ENCODE results near the gene TAB2. TPM values are rescaled to one million over a fixed set of nuclear protein-coding genes. Genes with fewer than 3 reads are reported as not detected.
A peak's percentile ranks its signal among the peaks of the same experiment; 100 is the strongest.

TAB2 gene
- total RNA-seq, 1 experiment from 2014 or later = 55.6 TPM

GRCh38 chr6:149389509-149390297 lies 72.2 kb downstream of the TAB2 start (continued):
- no peak for TF ChIP-seq ATF6 (CRISPR knock-in tag; IDR thresholded peaks at IDR 0.05)
- TF ChIP-seq ZMAT4 (CRISPR knock-in tag; IDR thresholded peaks at IDR 0.05) = no peak
- TF ChIP-seq ZNF232 (CRISPR knock-in tag; IDR thresholded peaks at IDR 0.05) = no peak
- no peak for TF ChIP-seq ZNF121 (CRISPR knock-in tag; IDR thresholded peaks at IDR 0.05)
- TF ChIP-seq RELA (CRISPR knock-in tag; IDR thresholded peaks at IDR 0.05; ENCODE audit: borderline replicate concordance) = no peak
- TF ChIP-seq GTF2I (CRISPR knock-in tag; conservative IDR thresholded peaks at IDR 0.05) = no peak
- no peak for TF ChIP-seq GABPB1 (CRISPR knock-in tag; IDR thresholded peaks at IDR 0.05)
- TF ChIP-seq FOXK1 (CRISPR knock-in tag; IDR thresholded peaks at IDR 0.05) = no peak
- no peak for TF ChIP-seq SP1 (CRISPR knock-in tag; conservative IDR thresholded peaks at IDR 0.05)
- no peak for TF ChIP-seq ATF2 (CRISPR knock-in tag; IDR thresholded peaks at IDR 0.05; ENCODE audit: borderline replicate concordance, low read depth)
- no peak for TF ChIP-seq NFE2L1 (CRISPR knock-in tag; IDR thresholded peaks at IDR 0.05)
- TF ChIP-seq MXD4 (CRISPR knock-in tag; IDR thresholded peaks at IDR 0.05; ENCODE audit: borderline replicate concordance) = no peak

- H3K9me3 Mint-ChIP-seq = peaks cover 3% of the 10 kb centered on the region
- peaks cover 11% of the 10 kb centered on the region for H3K36me3 Mint-ChIP-seq
- H3K4me3 Mint-ChIP-seq = no peak overlapping the region
- POLR2A ChIA-PET = no interaction called here
- ATAC-seq (no peak), DNase-seq (ENCODE audit: low spot score) (no peak)
- H3K4me1 Mint-ChIP-seq = peaks cover 8% of the 10 kb centered on the region; the same call in 1 of the 2 replicates
- CTCF ChIA-PET = interaction anchor here (1.1 kb wide), 1 partner anchor 40 kb away, joined by 3 read pairs; no protein-coding TSS in a partner anchor
- TF ChIP-seq ETV6 (CRISPR knock-in tag; IDR thresholded peaks at IDR 0.05) = no peak
- TF ChIP-seq IRF1 (CRISPR knock-in tag; IDR thresholded peaks at IDR 0.05) = no peak
- TF ChIP-seq CREM (CRISPR knock-in tag; IDR thresholded peaks at IDR 0.05) = no peak
- TF ChIP-seq SOX15 (CRISPR knock-in tag; IDR thresholded peaks at IDR 0.05) = no peak
- 0 out of 2 replicates have a peak overlapping the region, but pooled peaks have one; percentile 31 for H3K27ac Mint-ChIP-seq
- no peaks in the 10 kb centered on the region for H3K27me3 Mint-ChIP-seq (ENCODE audit: low read depth)
Observed at GRCh38 chr6:149392093-149392492, 74.6 kb downstream of the TAB2 start.

GRCh38 chr6:149392535-149392934 lies 75.0 kb downstream of the TAB2 start:
- DNase-seq (ENCODE audit: low spot score) = no peak
- CTCF ChIA-PET = interaction anchor here (1.1 kb wide), 1 partner anchor 40 kb away, joined by 3 read pairs; no protein-coding TSS in a partner anchor
- no peak for ATAC-seq
- Mint-ChIP-seq H3K27me3 (ENCODE audit: low read depth) (no peaks in the 10 kb centered on the region), H3K9me3 (peaks cover 3% of the 10 kb centered on the region), H3K27ac (peak overlapping the region; percentile 31; the same call in 1 of the 2 replicates), H3K4me1 (peaks cover 8% of the 10 kb centered on the region; the same call in 1 of the 2 replicates), H3K4me3 (no peak overlapping the region), H3K36me3 (peaks cover 12% of the 10 kb centered on the region)
- POLR2A ChIA-PET = no interaction called here
- TF ChIP-seq ATF2 (CRISPR knock-in tag; IDR thresholded peaks at IDR 0.05; ENCODE audit: borderline replicate concordance, low read depth) (no peak), ZSCAN18 (CRISPR knock-in tag; IDR thresholded peaks at IDR 0.05) (no peak), KAT7 (CRISPR knock-in tag; IDR thresholded peaks at IDR 0.05; ENCODE audit: borderline replicate concordance) (no peak), NR2C2 (CRISPR knock-in tag; IDR thresholded peaks at IDR 0.05) (no peak), FOXJ3 (CRISPR knock-in tag; IDR thresholded peaks at IDR 0.05; ENCODE audit: borderline replicate concordance) (no peak), ZNF138 (CRISPR knock-in tag; conservative IDR thresholded peaks at IDR 0.05) (no peak), TCF7 (CRISPR knock-in tag; IDR thresholded peaks at IDR 0.05; ENCODE audit: low read depth) (no peak), PREB (CRISPR knock-in tag; IDR thresholded peaks at IDR 0.05; ENCODE audit: borderline replicate concordance) (no peak), ZNF423 (CRISPR knock-in tag; IDR thresholded peaks at IDR 0.05) (no peak), MXD4 (CRISPR knock-in tag; IDR thresholded peaks at IDR 0.05; ENCODE audit: borderline replicate concordance) (no peak), ELF4 (CRISPR knock-in tag; IDR thresholded peaks at IDR 0.05; ENCODE audit: low read depth) (no peak), NFATC4 (CRISPR knock-in tag; IDR thresholded peaks at IDR 0.05) (no peak)

All from WTC11 (cell line).